HG02571 (cell line): ENCODE data around the gene MUC2.

ENCODE experiments used
- ATAC-seq: cut with Tn5 transposase; IDR thresholded peaks from one replicate; pipeline ENCODE4 v1.9.1; 2021; ENCODE audit warnings: mild to moderate bottlenecking, moderate library complexity; ENCODE audit not compliant: unreplicated experiment

Gene MUC2

GRCh38 chr11:1085440-1086170 lies 10.9 kb downstream of the MUC2 start:
- no peak for ATAC-seq

- ATAC-seq = no peak
Measured at GRCh38 chr11:1086171-1087102, 11.8 kb downstream of the MUC2 start.

GRCh38 chr11:1087279-1087960 lies 12.7 kb downstream of the MUC2 start:
- no peak for ATAC-seq

GRCh38 chr11:1087961-1088926 lies 13.6 kb downstream of the MUC2 start:
- ATAC-seq = no peak

GRCh38 chr11:1088927-1089737 lies 14.5 kb downstream of the MUC2 start:
- ATAC-seq = no peak

GRCh38 chr11:1089738-1090599 lies 15.3 kb downstream of the MUC2 start:
- no peak for ATAC-seq

- no peak for ATAC-seq
Measured at GRCh38 chr11:1090600-1091331, 16.1 kb downstream of the MUC2 start.

- no peak for ATAC-seq
Measured at GRCh38 chr11:1091332-1092083, 16.8 kb downstream of the MUC2 start.

GRCh38 chr11:1092145-1092670 lies 17.5 kb downstream of the MUC2 start:
- ATAC-seq = no peak

- ATAC-seq = no peak
Measured at GRCh38 chr11:1092919-1093318, 18.2 kb downstream of the MUC2 start.

- ATAC-seq = no peak
Measured at GRCh38 chr11:1099519-1100355, 25.1 kb downstream of the MUC2 start.

GRCh38 chr11:1100417-1101245 lies 26.0 kb downstream of the MUC2 start:
- no peak for ATAC-seq

GRCh38 chr11:1101318-1102089 lies 26.8 kb downstream of the MUC2 start:
- ATAC-seq = no peak

- no peak for ATAC-seq
Measured at GRCh38 chr11:1102221-1102971, 27.7 kb downstream of the MUC2 start.
